Measurements from ENCODE around the gene TMEM245. TPM values are rescaled to one million over a fixed set of nuclear protein-coding genes. Genes with fewer than 3 reads are reported as not detected.

TMEM245 gene
- total and polyA plus RNA-seq, 10 of the 15 experiments (the other 5 are each of a cell fraction or from before 2014, with no cell fraction given) = 7.4 to 36.1 (median 19.0) TPM

- FAIRE-seq (no peak), ATAC-seq (no peak), DNase-seq (ENCODE audit: low read depth, low spot score) (no peak)
- intact Hi-C loops (cut with micrococcal nuclease; ENCODE audit: unreplicated experiment) = no loop called here
- ChIA-PET CTCF (interaction anchor here (0.6 to 1.2 kb wide), 2 partner anchors 68 to 110 kb away, joined by 4 read pairs; no protein-coding TSS in a partner anchor), SMC1A (ENCODE audit: uncharacterized antibody, unreplicated experiment) (no interaction called here), POLR2A (no interaction called here), RAD21 (ENCODE audit: unreplicated experiment) (no interaction called here)
- Histone ChIP-seq H3K4me2 (ENCODE audit: control insufficient read depth, insufficient read depth) (no peak overlapping the region), H3K36me3 (ENCODE audit: control insufficient read depth in 2 of 2, insufficient read depth in 2 of 2, low read length in 1 of 2) (peaks cover 5 to 26% of the 10 kb centered on the region in 2 experiments), H3K4me1 (ENCODE audit: control insufficient read depth, insufficient read depth, low read length) (peaks cover 9% of the 10 kb centered on the region; the same call in 1 of the 2 replicates), H3K9ac (ENCODE audit: control insufficient read depth, insufficient read depth, low read length) (no peak overlapping the region), H3K9me3 (replicated peaks; ENCODE audit: control insufficient read depth, insufficient read depth, low read length) (no peaks in the 10 kb centered on the region), H3K79me2 (ENCODE audit: control insufficient read depth, insufficient read depth, low read length) (no peaks in the 10 kb centered on the region), H3K27ac (ENCODE audit: control insufficient read depth, insufficient read depth) (no peak overlapping the region), H4K20me1 (ENCODE audit: control insufficient read depth, insufficient read depth) (no peaks in the 10 kb centered on the region), H3K27me3 (replicated peaks in 1 of 2; ENCODE audit: control insufficient read depth in 2 of 2, insufficient read depth in 2 of 2, low read length in 1 of 2) (no peaks in the 10 kb centered on the region), H2AFZ (ENCODE audit: control insufficient read depth, low read depth, low read length) (no peak overlapping the region), H3K4me3 (no peak overlapping the region)
- BruUV-seq (replicated peaks) = no TSS peak
- TF ChIP-seq JUNB (IDR thresholded peaks at IDR 0.05) (no peak), CHD2 (IDR thresholded peaks at IDR 0.05; ENCODE audit: borderline replicate concordance, low read depth, low read length) (no peak), MLLT1 (IDR thresholded peaks at IDR 0.05) (no peak), DPF2 (IDR thresholded peaks at IDR 0.05) (no peak), JUND (IDR thresholded peaks at IDR 0.05; ENCODE audit: low read depth, low read length) (no peak), EGR1 (IDR thresholded peaks at IDR 0.05; ENCODE audit: borderline replicate concordance in 1 of 2, low read depth in 2 of 2, low read length in 2 of 2) (no peak), CTCF (IDR thresholded peaks at IDR 0.05 in 2 of 3, conservative IDR thresholded peaks at IDR 0.05 in 1 of 3; ENCODE audit: control insufficient read depth in 2 of 3, extremely low read depth in 1 of 3, insufficient read depth in 1 of 3, low read depth in 3 of 3, low read length in 3 of 3) (no peak), RBBP5 (conservative IDR thresholded peaks at IDR 0.05) (no peak), LARP7 (IDR thresholded peaks at IDR 0.05) (no peak), GABPA (IDR thresholded peaks at IDR 0.05; ENCODE audit: low read depth) (no peak), EED (IDR thresholded peaks at IDR 0.05; ENCODE audit: low read depth) (no peak), NFYA (IDR thresholded peaks at IDR 0.05; ENCODE audit: borderline replicate concordance, low read depth, low read length) (no peak)
- in situ Hi-C loops (cut with MboI) = no loop called here
Measured at GRCh38 chr9:109085510-109085909, 34.2 kb downstream of the TMEM245 start.
